Measurements from ENCODE around the gene NR3C2.

NR3C2 gene

DNA sequence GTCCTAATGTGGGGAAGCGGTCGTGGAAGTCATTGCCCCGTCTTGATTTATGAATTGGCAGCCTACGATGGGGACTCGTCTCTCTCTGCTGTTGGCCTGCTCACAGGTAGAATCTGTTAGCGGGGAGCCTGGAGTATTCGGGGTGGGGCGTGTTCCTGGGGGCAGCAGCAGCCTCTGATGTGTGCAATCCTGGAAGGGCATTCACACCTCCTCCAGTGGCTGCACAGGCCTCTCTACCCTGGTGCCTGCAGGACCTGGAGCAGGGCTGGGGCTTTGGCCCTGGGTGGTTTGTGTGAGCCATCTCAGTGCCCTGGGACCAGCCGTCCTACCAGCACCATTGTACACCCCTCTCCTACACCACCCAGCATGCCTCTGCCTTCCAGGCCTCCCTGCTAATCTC, 369.4 kb downstream of the NR3C2 start:
- TF ChIP-seq, protein P1, sequence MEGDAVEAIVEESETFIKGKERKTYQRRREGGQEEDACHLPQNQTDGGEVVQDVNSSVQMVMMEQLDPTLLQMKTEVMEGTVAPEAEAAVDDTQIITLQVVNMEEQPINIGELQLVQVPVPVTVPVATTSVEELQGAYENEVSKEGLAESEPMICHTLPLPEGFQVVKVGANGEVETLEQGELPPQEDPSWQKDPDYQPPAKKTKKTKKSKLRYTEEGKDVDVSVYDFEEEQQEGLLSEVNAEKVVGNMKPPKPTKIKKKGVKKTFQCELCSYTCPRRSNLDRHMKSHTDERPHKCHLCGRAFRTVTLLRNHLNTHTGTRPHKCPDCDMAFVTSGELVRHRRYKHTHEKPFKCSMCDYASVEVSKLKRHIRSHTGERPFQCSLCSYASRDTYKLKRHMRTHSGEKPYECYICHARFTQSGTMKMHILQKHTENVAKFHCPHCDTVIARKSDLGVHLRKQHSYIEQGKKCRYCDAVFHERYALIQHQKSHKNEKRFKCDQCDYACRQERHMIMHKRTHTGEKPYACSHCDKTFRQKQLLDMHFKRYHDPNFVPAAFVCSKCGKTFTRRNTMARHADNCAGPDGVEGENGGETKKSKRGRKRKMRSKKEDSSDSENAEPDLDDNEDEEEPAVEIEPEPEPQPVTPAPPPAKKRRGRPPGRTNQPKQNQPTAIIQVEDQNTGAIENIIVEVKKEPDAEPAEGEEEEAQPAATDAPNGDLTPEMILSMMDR (IDR thresholded peaks at IDR 0.05; ENCODE audit: control insufficient read depth, insufficient read depth, low read depth, low read length, missing control alignments): no peak
- no peak for DNase-seq (ENCODE audit: low read depth)
- no peak overlapping the region for H3K4me3 ChIP-seq (ENCODE audit: control insufficient read depth, low read depth, low read length)

DNA sequence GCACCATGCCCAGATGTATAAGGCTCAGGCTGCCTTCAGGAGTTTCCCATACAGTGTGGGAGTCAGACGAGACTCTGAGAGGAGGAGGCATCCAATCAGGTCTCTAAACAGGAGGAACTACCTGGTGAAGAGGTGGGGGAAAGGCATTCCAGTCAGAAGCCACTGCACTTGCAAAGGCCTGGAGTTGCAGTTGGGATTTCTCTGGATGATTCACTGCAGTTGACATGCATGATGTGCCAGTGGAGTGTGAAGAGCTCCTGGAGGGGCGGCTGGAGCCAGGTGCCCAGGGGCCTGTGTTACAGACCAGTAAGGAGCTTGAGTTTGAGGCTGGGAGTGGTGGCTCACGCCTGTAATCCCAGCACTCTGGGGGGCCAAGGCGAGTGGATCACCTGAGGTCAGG, 371.2 kb downstream of the NR3C2 start:
- no peak overlapping the region for H3K4me3 ChIP-seq (ENCODE audit: control insufficient read depth, low read depth, low read length)
- DNase-seq (ENCODE audit: low read depth): no peak
- TF ChIP-seq, protein P1 (IDR thresholded peaks at IDR 0.05; ENCODE audit: control insufficient read depth, insufficient read depth, low read depth, low read length, missing control alignments): no peak

DNA sequence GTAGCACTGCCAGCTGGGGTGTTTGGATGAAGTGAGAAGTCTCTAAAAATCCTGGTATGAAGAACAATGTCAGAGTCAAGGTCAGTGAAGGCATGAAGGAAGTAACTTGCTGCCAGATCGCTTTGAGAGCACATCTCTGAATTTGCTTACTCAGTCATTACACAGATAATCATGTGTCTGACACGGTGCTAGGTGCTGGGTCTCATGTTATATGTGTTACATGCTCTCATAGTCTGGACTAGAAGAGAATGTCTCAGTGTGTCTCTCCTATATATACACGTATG, 372.4 kb downstream of the NR3C2 start:
- DNase-seq (ENCODE audit: low read depth): no peak
- no peak overlapping the region for H3K4me3 ChIP-seq (ENCODE audit: control insufficient read depth, low read depth, low read length)
- TF ChIP-seq, protein P1 (IDR thresholded peaks at IDR 0.05; ENCODE audit: control insufficient read depth, insufficient read depth, low read depth, low read length, missing control alignments): no peak

DNA sequence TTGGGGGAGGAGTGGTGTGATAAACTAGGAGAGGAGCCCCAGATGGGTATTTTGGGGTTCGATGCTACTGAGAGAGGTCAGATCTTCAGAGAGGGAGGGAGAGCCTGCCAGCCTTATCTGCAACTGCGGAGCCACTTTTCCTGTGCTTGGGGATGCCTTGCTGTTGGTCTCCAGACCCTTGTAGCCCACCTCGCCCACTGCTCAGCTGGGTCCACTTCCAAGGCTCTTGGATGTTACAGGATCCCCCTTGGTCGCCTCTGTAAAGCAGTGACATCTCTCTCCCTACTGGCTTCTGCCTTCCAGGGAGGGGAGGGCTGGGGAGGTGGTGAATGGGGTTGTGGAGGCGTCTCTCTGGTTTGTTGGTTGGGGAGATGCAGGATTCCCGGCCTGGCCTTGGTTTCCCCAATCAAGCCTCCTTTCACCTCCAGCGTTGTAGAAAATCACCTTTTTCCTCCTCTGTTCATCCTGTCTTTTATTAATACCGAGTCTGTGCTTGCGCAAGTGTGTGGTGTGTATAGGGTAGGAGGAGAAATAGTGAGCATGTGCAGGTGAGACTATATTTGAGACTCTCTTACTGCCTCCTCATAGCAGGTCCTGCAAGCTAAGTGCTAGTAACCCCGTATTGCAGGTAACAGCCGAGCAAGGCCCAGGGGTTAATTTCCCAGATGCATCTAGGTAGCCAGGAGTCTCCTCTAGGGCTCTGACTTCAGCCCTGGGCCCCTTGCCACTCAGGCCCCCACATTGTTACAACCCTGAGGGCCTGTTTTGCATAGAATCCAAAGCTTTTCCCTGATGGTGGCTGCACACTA, 372.9 kb downstream of the NR3C2 start:
- H3K4me3 ChIP-seq (ENCODE audit: control insufficient read depth, low read depth, low read length): no peak overlapping the region
- TF ChIP-seq, protein P1 (IDR thresholded peaks at IDR 0.05; ENCODE audit: control insufficient read depth, insufficient read depth, low read depth, low read length, missing control alignments): no peak
- DNase-seq (ENCODE audit: low read depth): no peak

DNA sequence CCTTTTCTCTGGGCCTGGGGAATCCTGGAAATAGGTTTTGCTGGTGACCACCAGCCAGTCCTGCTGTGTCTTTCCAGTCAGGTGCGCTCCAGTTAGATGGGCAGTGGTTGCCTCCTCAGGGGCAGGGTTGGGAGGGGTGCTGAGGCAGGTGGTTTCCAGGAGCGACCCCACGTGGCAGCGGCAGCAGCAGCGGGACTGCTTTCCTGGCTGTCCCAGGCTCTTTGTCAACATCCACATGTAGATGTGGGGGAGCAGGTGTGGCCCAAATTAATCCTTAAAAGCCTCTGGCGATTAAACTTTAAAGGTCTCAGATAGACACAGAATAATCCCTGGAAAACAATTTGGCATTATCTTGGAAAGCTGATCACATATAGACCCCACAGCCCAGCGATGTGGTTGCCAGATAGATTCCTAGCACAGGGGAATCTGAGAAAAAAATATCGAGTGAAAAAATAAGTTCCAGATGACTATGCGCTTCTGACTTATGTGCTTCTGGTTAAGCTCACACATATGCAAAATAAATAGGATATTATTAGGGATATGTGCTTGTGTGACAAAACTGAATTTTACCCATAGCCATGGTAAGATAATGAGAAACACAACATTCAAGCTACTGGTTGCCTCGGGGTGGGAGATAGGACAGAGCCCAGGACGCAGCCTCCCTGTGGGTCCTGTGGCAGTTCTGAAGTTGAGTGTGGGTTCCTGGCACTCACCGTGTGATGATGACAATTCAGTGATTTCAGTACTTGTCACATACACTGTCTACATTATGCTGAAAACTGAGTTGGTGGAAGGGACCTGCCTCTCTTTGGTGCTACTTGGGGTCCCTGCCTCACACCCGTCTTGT, 373.9 kb downstream of the NR3C2 start:
- no peak overlapping the region for H3K4me3 ChIP-seq (ENCODE audit: control insufficient read depth, low read depth, low read length)
- no peak for DNase-seq (ENCODE audit: low read depth)
- TF ChIP-seq, protein P1 (IDR thresholded peaks at IDR 0.05; ENCODE audit: control insufficient read depth, insufficient read depth, low read depth, low read length, missing control alignments): no peak

DNA sequence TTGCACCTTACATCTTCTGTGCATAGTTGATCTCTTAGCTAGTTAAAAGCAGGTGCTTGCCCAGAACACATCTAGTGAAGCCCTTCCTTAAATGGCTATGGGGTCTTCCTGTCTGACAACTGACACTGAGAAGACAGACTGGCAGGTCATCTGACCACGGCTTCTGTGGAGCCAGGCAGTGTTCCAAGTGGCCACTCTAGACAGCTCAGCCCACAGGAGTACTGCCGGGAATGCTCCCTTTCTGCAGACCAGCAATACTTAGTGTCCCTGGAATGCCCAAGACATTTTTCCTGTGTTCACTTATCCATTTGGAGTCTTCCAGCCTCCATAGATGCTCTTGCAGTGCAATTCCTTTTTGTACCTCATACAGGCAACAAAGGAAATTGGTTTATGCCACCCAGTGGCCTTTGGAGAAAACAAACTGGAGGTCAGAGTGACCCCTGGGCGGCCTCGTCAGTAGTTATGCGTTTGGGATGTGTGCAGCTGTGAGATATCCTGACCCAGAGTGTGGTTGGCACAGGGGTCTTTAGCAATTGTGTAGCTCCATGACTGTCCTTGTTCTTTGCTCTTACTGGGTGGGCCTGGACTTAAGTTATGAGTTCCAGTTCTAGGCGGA, 374.8 kb downstream of the NR3C2 start:
- no peak for DNase-seq (ENCODE audit: low read depth)
- no peak overlapping the region for H3K4me3 ChIP-seq (ENCODE audit: control insufficient read depth, low read depth, low read length)
- TF ChIP-seq, protein P1 (IDR thresholded peaks at IDR 0.05; ENCODE audit: control insufficient read depth, insufficient read depth, low read depth, low read length, missing control alignments): no peak
